IMR-90 (cell line): ENCODE results near the gene NCAPH2. TPM values are rescaled to one million over a fixed set of nuclear protein-coding genes. Genes with fewer than 3 reads are reported as not detected.
A peak's percentile ranks its signal among the peaks of the same experiment; 100 is the strongest.

ENCODE experiments used
- ATAC-seq: fragments of 200-7000 bp; cut with Tn5 transposase; 2 replicates; pipeline ENCODE4 v1.9.1; 2020; ENCODE audit warnings: low read depth, mild to moderate bottlenecking, moderate library complexity
- BruUV-seq: library from RNA; stranded (reverse); fragments of 400-500 nt; replicated peaks from 2 replicates; lab custom pipeline; 2021; lab: Mats Ljungman, UMichigan
- CTCF ChIA-PET: fragments of 300-600 bp; formaldehyde crosslinking; extraction: SDS; loops from one replicate; lab custom pipeline; 2021; ENCODE audit warnings: antibody characterized with exemption; lab: Yijun Ruan, JAX
- POLR2A ChIA-PET: fragments of 300-600 bp; sonication (Branson Sonifier 250); formaldehyde crosslinking; loops from one replicate; lab custom pipeline; 2022; ENCODE audit warnings: antibody characterized with exemption; ENCODE audit not compliant: unreplicated experiment; lab: Charles Lee
- DNase-seq: peaks from one replicate; pipeline ENCODE4 v3.0.0; 2013
- H2AFZ ChIP-seq: replicated peaks from 2 replicates; pipeline ENCODE3; 2013; ENCODE audit warnings: low read length, mild to moderate bottlenecking; ENCODE audit not compliant: poor library complexity
- H2AK5ac ChIP-seq: 2 replicates; pipeline ENCODE4 v1.6.1; 2013; ENCODE audit warnings: low read depth, low read length, inconsistent platforms
- H2AK9ac ChIP-seq: replicated peaks from 2 replicates; pipeline ENCODE3; 2013; ENCODE audit warnings: mild to moderate bottlenecking, low read depth, low read length, moderate library complexity; ENCODE audit not compliant: poor library complexity
- H2BK120ac ChIP-seq: 2 replicates; pipeline ENCODE4 v1.6.1; 2013; ENCODE audit warnings: low read depth, low read length, inconsistent platforms
- H2BK15ac ChIP-seq: 3 replicates; pipeline ENCODE4 v1.6.1; 2013; ENCODE audit warnings: low read depth, low read length, inconsistent platforms
- H2BK20ac ChIP-seq: 2 replicates; pipeline ENCODE4 v1.6.1; 2013; ENCODE audit warnings: low read depth, mild to moderate bottlenecking, inconsistent platforms, low read length, moderate library complexity
- H2BK5ac ChIP-seq: 2 replicates; pipeline ENCODE4 v1.6.1; 2013; ENCODE audit warnings: mild to moderate bottlenecking, low read depth, low read length, inconsistent platforms; ENCODE audit not compliant: poor library complexity, severe bottlenecking
- H3K14ac ChIP-seq: replicated peaks from 2 replicates; pipeline ENCODE4 v1.6.1; 2013; ENCODE audit warnings: low read depth, low read length, inconsistent platforms
- H3K18ac ChIP-seq: 2 replicates; pipeline ENCODE4 v1.6.1; 2013; ENCODE audit warnings: low read depth, low read length, control low read depth
- H3K23ac ChIP-seq: 2 replicates; pipeline ENCODE4 v1.6.1; 2013; ENCODE audit warnings: low read depth, low read length, inconsistent platforms
- H3K27ac ChIP-seq: 2 replicates; pipeline ENCODE4 v1.5.1; 2013; ENCODE audit warnings: mild to moderate bottlenecking, control low read depth, low read length; ENCODE audit not compliant: insufficient read depth
- H3K27me3 ChIP-seq: 2 replicates; pipeline ENCODE4 v1.6.1; 2013; ENCODE audit warnings: low read length; ENCODE audit not compliant: control insufficient read depth, insufficient read depth
- H3K36me3 ChIP-seq: 2 replicates; pipeline ENCODE4 v1.6.1; 2013; ENCODE audit warnings: low read length, mixed read lengths; ENCODE audit not compliant: control insufficient read depth, insufficient read depth
- H3K4ac ChIP-seq: 2 replicates; pipeline ENCODE4 v1.6.1; 2013; ENCODE audit warnings: low read depth, low read length, inconsistent platforms
- H3K4me1 ChIP-seq: 2 replicates; pipeline ENCODE4 v1.6.1; 2013; ENCODE audit warnings: low read length, mixed read lengths; ENCODE audit not compliant: control insufficient read depth, insufficient read depth
- H3K4me2 ChIP-seq: 2 replicates; pipeline ENCODE4 v1.6.1; 2013; ENCODE audit warnings: low read depth, mild to moderate bottlenecking, control low read depth, low read length, moderate library complexity
- H3K4me3 ChIP-seq: 2 replicates; pipeline ENCODE4 v1.5.1; 2013; ENCODE audit warnings: low read depth, mild to moderate bottlenecking, control low read depth, low read length, moderate library complexity; ENCODE audit not compliant: insufficient read depth
- H3K56ac ChIP-seq: 2 replicates; pipeline ENCODE4 v1.6.1; 2013; ENCODE audit warnings: low read length, inconsistent platforms; ENCODE audit not compliant: insufficient read depth; ENCODE audit errors: extremely low read depth
- H3K79me1 ChIP-seq, 2 experiments: 2 replicates each; pipeline ENCODE4 v1.6.1; 2013; ENCODE audit warnings: low read length in 2 of 2, inconsistent platforms in 1 of 2, low read depth in 1 of 2
- H3K9ac ChIP-seq: 2 replicates; pipeline ENCODE4 v1.6.1; 2013; ENCODE audit warnings: low read depth, low read length, control low read depth
- H3K9me1 ChIP-seq: 2 replicates; pipeline ENCODE4 v1.6.1; 2013; ENCODE audit warnings: low read length, inconsistent platforms; ENCODE audit not compliant: insufficient read depth
- H3K9me3 ChIP-seq: 2 replicates; pipeline ENCODE4 v1.6.1; 2013; ENCODE audit warnings: low read length; ENCODE audit not compliant: control insufficient read depth, insufficient read depth
- H4K20me1 ChIP-seq: 2 replicates; pipeline ENCODE4 v1.6.1; 2013; ENCODE audit warnings: low read length, inconsistent platforms; ENCODE audit not compliant: insufficient read depth
- H4K5ac ChIP-seq: 2 replicates; pipeline ENCODE4 v1.6.1; 2013; ENCODE audit warnings: mild to moderate bottlenecking, low read depth, low read length, control low read depth
- H4K8ac ChIP-seq, 2 experiments: 2 replicates each; pipeline ENCODE4 v1.6.1; 2013; ENCODE audit warnings: low read depth in 2 of 2, low read length in 2 of 2, control low read depth in 1 of 2, inconsistent platforms in 1 of 2
- H4K91ac ChIP-seq: 2 replicates; pipeline ENCODE4 v1.6.1; 2013; ENCODE audit warnings: low read depth, low read length, inconsistent platforms; ENCODE audit not compliant: insufficient read depth
- CHD1 ChIP-seq: IDR thresholded peaks from 2 replicates; pipeline ENCODE4 v1.6.1; 2012; ENCODE audit warnings: low read depth, low read length, improper control_type of control experiment
- ELK1 ChIP-seq: fragments of 150-350 bp; IDR thresholded peaks from 2 replicates; pipeline ENCODE4 v1.6.1; 2016; ENCODE audit warnings: low read depth, mild to moderate bottlenecking, low read length, moderate library complexity, borderline replicate concordance
- MAZ ChIP-seq: IDR thresholded peaks from 2 replicates; pipeline ENCODE4 v1.6.1; 2012; ENCODE audit warnings: low read depth, mild to moderate bottlenecking, low read length, improper control_type of control experiment, moderate library complexity, borderline replicate concordance
- POLR2A ChIP-seq: IDR thresholded peaks from 2 replicates; pipeline ENCODE4 v1.6.1; 2012; ENCODE audit warnings: mild to moderate bottlenecking, low read depth, low read length
- RAD21 ChIP-seq: IDR thresholded peaks from 2 replicates; pipeline ENCODE4 v1.6.1; 2012; ENCODE audit warnings: low read length, improper control_type of control experiment
- RFX5 ChIP-seq: IDR thresholded peaks from 2 replicates; pipeline ENCODE4 v1.8.0; 2012; ENCODE audit warnings: low read depth, mild to moderate bottlenecking, low read length, moderate library complexity
- SMC3 ChIP-seq: fragments of 150-350 bp; IDR thresholded peaks from 2 replicates; pipeline ENCODE4 v1.6.1; 2016; ENCODE audit warnings: low read depth, mild to moderate bottlenecking, antibody characterized with exemption, low read length, moderate library complexity
- WGBS, 2 experiments: methylation state at CpG; one replicate each; pipeline versions ENCODE4 v1.1.5 to v1.1.7; 2013; ENCODE audit warnings: missing lambda C conversion rate in 2 of 2; ENCODE audit not compliant: insufficient read length in 1 of 2; ENCODE audit errors: extremely low coverage in 2 of 2; 5-methylcytosine and 5-hydroxymethylcytosine counted together
- dilution Hi-C: fragments of 300-500 bp; cut with HindIII; formaldehyde crosslinking; loops from one replicate; pipeline ENCODE4 v1.14.3; 2018; ENCODE audit warnings: low sequenced_read_pairs; ENCODE audit not compliant: unreplicated experiment
- in situ Hi-C: fragments of 300-500 bp; cut with MboI; formaldehyde crosslinking; loops from 3 replicates; pipeline ENCODE4 v1.14.3; 2019; ENCODE audit warnings: low sequenced_read_pairs, inconsistent platforms, mixed read lengths
- intact Hi-C: fragments of 100-400 bp; cut with micrococcal nuclease; formaldehyde crosslinking; loops from 2 replicates; pipeline ENCODE4 v1.10.0; 2022
- polyA plus RNA-seq, 3 experiments: library from polyadenylated mRNA; depleted of rRNA; stranded (reverse); fragments of >200 nt; gene quantifications; 2 replicates each; pipeline ENCODE4 v1.2.3, GENCODE V29; 2012; ENCODE audit warnings: low replicate concordance in 1 of 3
- total RNA-seq: library from RNA; depleted of rRNA; stranded (reverse); fragments of >200 nt; gene quantifications from 2 replicates; pipeline ENCODE4 v1.2.3, GENCODE V29; 2012
- TF ChIP-seq, protein P1 (sequence below): conservative IDR thresholded peaks from 2 replicates; pipeline ENCODE4 v1.5.1; 2012; ENCODE audit warnings: mild to moderate bottlenecking, low read depth, low read length, improper control_type of control experiment

The NCAPH2 gene
- total and polyA plus RNA-seq, 2 of the 4 experiments (the other 2 are of a cell fraction), result 30.2 to 38.5 TPM

DNA sequence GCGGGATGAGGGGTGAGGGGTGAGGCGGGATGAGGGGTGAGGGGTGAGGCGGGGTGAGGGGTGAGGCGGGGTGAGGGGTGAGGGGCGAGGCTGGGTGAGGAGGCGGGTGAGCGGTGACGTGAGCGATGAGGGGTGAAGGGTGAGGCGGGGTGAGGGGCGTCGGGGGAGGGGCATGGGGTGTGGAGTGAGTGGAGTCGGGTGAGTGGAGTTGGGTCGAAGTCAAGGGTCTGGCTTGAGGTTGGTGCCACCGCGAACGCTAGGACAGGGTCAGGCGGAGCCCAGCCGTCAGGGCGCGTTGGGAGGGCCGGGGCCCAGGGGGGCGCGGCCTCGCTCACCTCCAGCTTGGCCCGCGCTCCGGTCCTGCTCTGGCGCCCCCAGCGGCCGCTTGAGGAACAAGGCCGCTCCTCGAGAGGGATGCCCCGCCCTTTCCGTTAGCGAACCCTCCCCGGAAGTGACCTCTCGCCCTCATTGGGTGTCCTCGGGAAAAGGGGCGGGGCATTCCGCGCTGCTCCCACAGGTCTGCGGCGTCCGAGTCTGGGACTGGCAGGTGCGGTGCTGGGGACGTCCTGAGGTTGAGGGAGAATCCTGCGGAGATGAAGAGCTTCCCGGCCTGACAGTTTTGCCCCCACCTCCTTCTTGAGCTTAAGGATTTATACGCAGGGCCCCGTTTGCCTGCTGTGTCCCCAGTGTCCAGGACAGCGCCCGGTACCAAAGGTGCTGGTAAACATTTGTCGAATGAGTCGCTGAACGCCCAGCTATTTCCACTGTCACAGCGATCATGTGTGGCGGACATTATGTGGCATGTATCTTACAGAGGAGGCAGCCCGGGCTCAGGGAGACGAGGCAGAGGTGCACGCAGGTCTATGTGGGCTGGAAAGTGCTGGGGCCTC is 54.7 kb downstream of the NCAPH2 start, which contains the start of gene SYCE3:
TSS of gene SYCE3 (minus strand) at position 397 of the 890 bp plus-strand sequence. CDS start 6,514 bp downstream, outside the sequence.
- Histone ChIP-seq H3K79me1 (no peaks in the 10 kb centered on the region), H3K9ac (peak within 1 kb of the TSS; percentile 48), H3K4me3 (peak within 1 kb of the TSS; percentile 63), H2BK5ac (peak within 1 kb of the TSS; percentile 60), H2BK20ac (no peak within 1 kb of the TSS), H3K4me1 (no peaks in the 10 kb centered on the region), H3K9me3 (no peaks in the 10 kb centered on the region), H3K23ac (no peak within 1 kb of the TSS; the same call in 1 of the 2 replicates), H4K20me1 (no peaks in the 10 kb centered on the region), H4K91ac (peak within 1 kb of the TSS; percentile 49; the same call in 1 of the 2 replicates), H2BK15ac (no peak within 1 kb of the TSS; the same call in 2 of the 3 replicates), H3K4me2 (peak within 1 kb of the TSS; percentile 97), H2BK120ac (0 out of 2 replicates have a peak within 1 kb of the TSS, but pooled peaks have one; percentile 67), H2AFZ (peak within 1 kb of the TSS; percentile 98), H4K8ac (peak within 1 kb of the TSS; percentile 65 to 97), H2AK5ac (0 out of 2 replicates have a peak within 1 kb of the TSS, but pooled peaks have one; percentile 34), H3K14ac (peak within 1 kb of the TSS; percentile 22; the same call in 1 of the 2 replicates), H4K5ac (peak within 1 kb of the TSS; percentile 86), H3K9me1 (0 out of 2 replicates have a peak, but pooled peaks cover 4% of the 10 kb centered on the region), H3K27ac (no peak within 1 kb of the TSS; the same call in 1 of the 2 replicates), H3K18ac (no peak within 1 kb of the TSS), H3K56ac (no peak within 1 kb of the TSS; the same call in 1 of the 2 replicates), H3K36me3 (no peaks in the 10 kb centered on the region), H3K4ac (peak within 1 kb of the TSS; percentile 6; the same call in 1 of the 2 replicates), H2AK9ac (peak within 1 kb of the TSS; percentile 85), H3K27me3 (peaks cover 27% of the 10 kb centered on the region)
- TF ChIP-seq MAZ, result peak; percentile 96
- TF ChIP-seq, protein P1, sequence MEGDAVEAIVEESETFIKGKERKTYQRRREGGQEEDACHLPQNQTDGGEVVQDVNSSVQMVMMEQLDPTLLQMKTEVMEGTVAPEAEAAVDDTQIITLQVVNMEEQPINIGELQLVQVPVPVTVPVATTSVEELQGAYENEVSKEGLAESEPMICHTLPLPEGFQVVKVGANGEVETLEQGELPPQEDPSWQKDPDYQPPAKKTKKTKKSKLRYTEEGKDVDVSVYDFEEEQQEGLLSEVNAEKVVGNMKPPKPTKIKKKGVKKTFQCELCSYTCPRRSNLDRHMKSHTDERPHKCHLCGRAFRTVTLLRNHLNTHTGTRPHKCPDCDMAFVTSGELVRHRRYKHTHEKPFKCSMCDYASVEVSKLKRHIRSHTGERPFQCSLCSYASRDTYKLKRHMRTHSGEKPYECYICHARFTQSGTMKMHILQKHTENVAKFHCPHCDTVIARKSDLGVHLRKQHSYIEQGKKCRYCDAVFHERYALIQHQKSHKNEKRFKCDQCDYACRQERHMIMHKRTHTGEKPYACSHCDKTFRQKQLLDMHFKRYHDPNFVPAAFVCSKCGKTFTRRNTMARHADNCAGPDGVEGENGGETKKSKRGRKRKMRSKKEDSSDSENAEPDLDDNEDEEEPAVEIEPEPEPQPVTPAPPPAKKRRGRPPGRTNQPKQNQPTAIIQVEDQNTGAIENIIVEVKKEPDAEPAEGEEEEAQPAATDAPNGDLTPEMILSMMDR, result peak; percentile 87
- no peak for TF ChIP-seq RFX5
- no peak for TF ChIP-seq CHD1
- no peak for TF ChIP-seq ELK1
- peak; percentile 35 for TF ChIP-seq SMC3
- TF ChIP-seq POLR2A, result no peak
- TF ChIP-seq RAD21, result peak; percentile 57
- dilution Hi-C loops, result no loop called here
- ChIA-PET CTCF (interaction anchor here (0.5 to 1.9 kb wide), 7 partner anchors 9 to 742 kb away, joined by 3 to 8 read pairs (median 4); partner anchors contain the start of genes LMF2, NCAPH2 and SCO2), POLR2A (interaction anchor here (1.0 kb wide), 1 partner anchor 37 kb away, joined by 3 read pairs; no protein-coding TSS in a partner anchor)
- 1% methylated on average over 34 of the region's 61 CpGs; no CpG with 5 or more reads in 1 of the 2 experiments for WGBS, 2 experiments
- ATAC-seq, result peak; percentile 100
- intact Hi-C loops, result no loop called here
- BruUV-seq, result no TSS peak
- peak; percentile 78 for DNase-seq
- in situ Hi-C loops, result no loop called here
